22Rv1 (cell line): ENCODE results near the gene ATP6V0D1.

ENCODE experiments used
- H3K27ac ChIP-seq: fragments of 450-650 bp; 2 replicates; pipeline ENCODE4 v1.5.1; 2017
- CTCF ChIP-seq: fragments of 450-650 bp; IDR thresholded peaks from 2 replicates; pipeline ENCODE4 v1.5.1; 2017; ENCODE audit warnings: mild to moderate bottlenecking
- ZFX ChIP-seq: fragments of 450-650 bp; IDR thresholded peaks from 2 replicates; pipeline ENCODE4 v1.6.1; 2017; ENCODE audit warnings: antibody characterized with exemption, borderline replicate concordance

The ATP6V0D1 gene

GRCh38 chr16:67392301-67393059, 88.5 kb downstream of the ATP6V0D1 start:
- no peak for TF ChIP-seq ZFX
- TF ChIP-seq CTCF: no peak
- H3K27ac ChIP-seq: no peak overlapping the region

GRCh38 chr16:67391424-67392300, 89.3 kb downstream of the ATP6V0D1 start:
- no peak overlapping the region for H3K27ac ChIP-seq
- TF ChIP-seq ZFX: no peak
- no peak for TF ChIP-seq CTCF

- no peak for TF ChIP-seq ZFX
- TF ChIP-seq CTCF: no peak
- no peak overlapping the region for H3K27ac ChIP-seq
These were observed 90.0 kb downstream of the ATP6V0D1 start for GRCh38 chr16:67390816-67391423.

GRCh38 chr16:67389911-67390815, 90.8 kb downstream of the ATP6V0D1 start:
- H3K27ac ChIP-seq: no peak overlapping the region
- no peak for TF ChIP-seq ZFX
- TF ChIP-seq CTCF: no peak

GRCh38 chr16:67388591-67388990, 92.4 kb downstream of the ATP6V0D1 start:
- no peak for TF ChIP-seq ZFX
- no peak for TF ChIP-seq CTCF
- no peak overlapping the region for H3K27ac ChIP-seq

- TF ChIP-seq CTCF (no peak), ZFX (no peak)
- H3K27ac ChIP-seq: no peak overlapping the region
These were observed 92.8 kb downstream of the ATP6V0D1 start for GRCh38 chr16:67388191-67388590.
